IMR-90 (cell line): ENCODE measurements around the gene SRPRA.

Experiments
- CTCF ChIP-seq: conservative IDR thresholded peaks from 2 replicates; pipeline ENCODE4 v1.5.1; 2012; ENCODE audit warnings: mild to moderate bottlenecking, low read depth, low read length, improper control_type of control experiment
- RAD21 ChIP-seq: IDR thresholded peaks from 2 replicates; pipeline ENCODE4 v1.6.1; 2012; ENCODE audit warnings: low read length, improper control_type of control experiment
- RFX5 ChIP-seq: IDR thresholded peaks from 2 replicates; pipeline ENCODE4 v1.8.0; 2012; ENCODE audit warnings: low read depth, mild to moderate bottlenecking, low read length, moderate library complexity
- SMC3 ChIP-seq: fragments of 150-350 bp; IDR thresholded peaks from 2 replicates; pipeline ENCODE4 v1.6.1; 2016; ENCODE audit warnings: low read depth, mild to moderate bottlenecking, antibody characterized with exemption, low read length, moderate library complexity

GRCh38 chr11:126254819-126255218 lies 13.9 kb downstream of the SRPRA start:
- TF ChIP-seq CTCF: no peak
- no peak for TF ChIP-seq RFX5
- no peak for TF ChIP-seq RAD21
- TF ChIP-seq SMC3: no peak
